Measurements from ENCODE around the gene EDEM3.
A peak's percentile ranks its signal among the peaks of the same experiment; 100 is the strongest.
"Not testable (repeated sequence)": the region's sequence is repeated elsewhere in the genome, so short reads cannot be mapped to it uniquely, and the experiment has no call there.

The EDEM3 gene

GRCh38 chr1:184754476-184755225, at the start of gene EDEM3:
Gene EDEM3, minus strand, starts transcription at chr1:184754858. Its CDS starts 212 bp downstream, at chr1:184754646.
- DNase-seq (ENCODE audit: low spot score), result peak; percentile 98

- DNase-seq (ENCODE audit: low spot score), result no peak
These were observed 49.6 kb upstream of the EDEM3 start for GRCh38 chr1:184804220-184804619.

- DNase-seq (ENCODE audit: low spot score), result no peak
These were observed 48.5 kb upstream of the EDEM3 start for GRCh38 chr1:184803180-184803492.

- no peak for DNase-seq (ENCODE audit: low spot score)
These were observed 47.9 kb upstream of the EDEM3 start for GRCh38 chr1:184802354-184803179.

- DNase-seq (ENCODE audit: low spot score), result peak; percentile 16
These were observed 46.8 kb upstream of the EDEM3 start for GRCh38 chr1:184801503-184801902.

GRCh38 chr1:184800876-184801275, 46.2 kb upstream of the EDEM3 start:
- DNase-seq (ENCODE audit: low spot score), result no peak

GRCh38 chr1:184793967-184794366, 39.3 kb upstream of the EDEM3 start:
- no peak for DNase-seq (ENCODE audit: low spot score)

- DNase-seq (ENCODE audit: low spot score), result peak; percentile 82
These were observed 37.9 kb upstream of the EDEM3 start for GRCh38 chr1:184792450-184792969.

- peak; percentile 12 for DNase-seq (ENCODE audit: low spot score)
These were observed 36.9 kb upstream of the EDEM3 start for GRCh38 chr1:184791550-184791900.

- DNase-seq (ENCODE audit: low spot score), result no peak
These were observed 36.2 kb upstream of the EDEM3 start for GRCh38 chr1:184790642-184791549.

GRCh38 chr1:184789884-184790283, 35.2 kb upstream of the EDEM3 start:
- no peak for DNase-seq (ENCODE audit: low spot score)

GRCh38 chr1:184788970-184789369, 34.3 kb upstream of the EDEM3 start:
- no peak for DNase-seq (ENCODE audit: low spot score)

- DNase-seq (ENCODE audit: low spot score), result no peak
These were observed 30.9 kb upstream of the EDEM3 start for GRCh38 chr1:184785529-184785928.

GRCh38 chr1:184783723-184784122, 29.1 kb upstream of the EDEM3 start:
- not testable (repeated sequence) for DNase-seq (ENCODE audit: low spot score)

GRCh38 chr1:184781941-184782340, 27.3 kb upstream of the EDEM3 start:
- DNase-seq (ENCODE audit: low spot score), result no peak

- DNase-seq (ENCODE audit: low spot score), result no peak
These were observed 21.2 kb upstream of the EDEM3 start for GRCh38 chr1:184775885-184776284.

- DNase-seq (ENCODE audit: low spot score), result no peak
These were observed 20.7 kb upstream of the EDEM3 start for GRCh38 chr1:184775329-184775728.

GRCh38 chr1:184773762-184774320, 19.2 kb upstream of the EDEM3 start:
- no peak for DNase-seq (ENCODE audit: low spot score)

GRCh38 chr1:184771190-184771691, 16.6 kb upstream of the EDEM3 start:
- DNase-seq (ENCODE audit: low spot score), result no peak

- DNase-seq (ENCODE audit: low spot score), result no peak
These were observed 15.7 kb upstream of the EDEM3 start for GRCh38 chr1:184770181-184770979.

- DNase-seq (ENCODE audit: low spot score), result no peak
These were observed 14.6 kb upstream of the EDEM3 start for GRCh38 chr1:184769241-184769640.
